HG03571 (cell line): Measurements from ENCODE around the gene MANSC1.
"Not testable (repeated sequence)": the region's sequence is repeated elsewhere in the genome, so short reads cannot be mapped to it uniquely, and the experiment has no call there.

Experiments used
- ATAC-seq: cut with Tn5 transposase; IDR thresholded peaks from one replicate; pipeline ENCODE4 v1.9.1; 2021; ENCODE audit not compliant: unreplicated experiment

The MANSC1 gene

GRCh38 chr12:12327802-12328201, 22.2 kb downstream of the MANSC1 start:
- ATAC-seq: no peak

- no peak for ATAC-seq
Observed at GRCh38 chr12:12326262-12326661, 23.8 kb downstream of the MANSC1 start.

GRCh38 chr12:12323591-12323990, 26.5 kb downstream of the MANSC1 start:
- no peak for ATAC-seq

DNA sequence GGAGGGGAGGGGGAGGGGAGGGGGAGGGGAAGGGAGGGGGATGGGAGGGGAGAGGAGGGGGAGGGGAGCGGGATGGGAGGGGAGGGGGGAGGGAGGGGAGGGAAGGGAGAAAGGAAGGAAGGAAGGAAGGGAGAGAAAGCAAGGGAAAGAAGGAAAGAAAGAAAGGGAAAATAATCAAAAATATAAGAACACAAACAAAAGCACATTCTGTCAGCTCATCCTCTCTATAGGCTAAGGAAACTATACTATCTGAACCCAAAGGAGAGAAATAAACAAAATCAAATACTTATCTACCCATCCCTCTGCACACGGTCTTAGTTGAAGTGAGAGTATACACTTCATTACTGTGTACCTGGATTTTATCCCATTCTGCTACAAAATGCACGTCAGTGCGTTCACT, 26.9 kb downstream of the MANSC1 start:
- no peak for ATAC-seq

GRCh38 chr12:12319451-12320183, 30.4 kb downstream of the MANSC1 start:
- no peak for ATAC-seq

- no peak for ATAC-seq
Observed at GRCh38 chr12:12315838-12316237, 34.2 kb downstream of the MANSC1 start.

- ATAC-seq: not testable (repeated sequence)
Observed at GRCh38 chr12:12310695-12311094, 39.3 kb downstream of the MANSC1 start.

DNA sequence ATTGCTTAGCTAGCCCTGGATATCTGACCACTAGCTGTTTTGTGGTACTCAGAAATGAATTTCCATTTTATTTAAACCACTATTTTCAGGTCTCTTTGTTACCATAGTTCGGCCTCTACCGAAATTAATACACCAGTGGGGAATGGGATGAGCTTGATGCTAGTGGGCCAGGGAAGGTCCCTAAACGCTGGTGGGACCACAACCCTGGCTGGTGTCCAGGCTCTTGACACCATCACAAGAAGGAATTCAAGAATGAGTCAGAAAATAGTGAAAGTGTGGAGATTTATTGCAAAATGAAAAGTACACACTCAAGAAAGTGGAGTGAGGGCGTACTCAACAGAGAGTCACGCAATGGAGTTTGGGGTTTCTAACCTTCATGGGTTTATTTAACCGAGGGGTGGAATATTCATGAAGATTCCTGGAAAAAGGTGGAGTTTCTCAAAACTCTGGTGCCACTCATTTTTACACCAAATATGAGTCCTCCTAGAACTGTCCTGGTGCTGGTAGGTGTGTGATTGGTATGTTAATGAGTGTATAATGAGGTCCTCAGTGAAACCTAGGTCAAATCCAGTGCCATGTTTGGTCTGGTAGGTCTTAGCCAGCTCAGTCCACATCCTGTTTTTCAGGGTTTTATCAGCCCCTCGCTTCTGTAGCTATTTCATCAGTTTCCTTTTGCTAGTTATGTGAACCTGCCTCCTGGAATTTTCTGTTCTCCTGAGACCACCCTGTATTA, 44.3 kb downstream of the MANSC1 start:
- ATAC-seq: no peak

GRCh38 chr12:12302976-12303375, 47.1 kb downstream of the MANSC1 start:
- no peak for ATAC-seq

GRCh38 chr12:12301122-12301521, 48.9 kb downstream of the MANSC1 start:
- ATAC-seq: no peak

- ATAC-seq: no peak
Observed at GRCh38 chr12:12297201-12297830, 52.7 kb downstream of the MANSC1 start.

GRCh38 chr12:12294215-12295005, 55.6 kb downstream of the MANSC1 start:
- ATAC-seq: no peak

DNA sequence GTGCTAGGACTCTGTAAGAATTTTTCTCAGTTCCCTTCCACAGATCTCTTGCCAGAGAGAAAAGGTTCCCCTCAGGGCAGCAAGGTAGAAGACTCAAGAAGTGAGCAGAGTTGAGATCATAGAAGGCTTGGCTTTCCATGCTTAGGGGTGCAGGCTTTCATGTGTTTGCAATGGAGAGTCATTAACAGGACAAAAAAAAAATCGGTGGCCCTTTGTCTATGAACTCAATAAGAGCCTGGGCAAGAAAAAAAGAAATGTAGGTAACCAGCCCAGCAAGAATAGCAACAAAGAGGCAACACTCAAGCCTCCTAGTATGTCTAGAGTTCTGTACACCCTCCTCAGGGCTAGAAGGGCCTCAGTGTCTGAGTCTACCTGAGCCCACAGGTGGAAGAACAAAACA, 59.8 kb downstream of the MANSC1 start:
- no peak for ATAC-seq

DNA sequence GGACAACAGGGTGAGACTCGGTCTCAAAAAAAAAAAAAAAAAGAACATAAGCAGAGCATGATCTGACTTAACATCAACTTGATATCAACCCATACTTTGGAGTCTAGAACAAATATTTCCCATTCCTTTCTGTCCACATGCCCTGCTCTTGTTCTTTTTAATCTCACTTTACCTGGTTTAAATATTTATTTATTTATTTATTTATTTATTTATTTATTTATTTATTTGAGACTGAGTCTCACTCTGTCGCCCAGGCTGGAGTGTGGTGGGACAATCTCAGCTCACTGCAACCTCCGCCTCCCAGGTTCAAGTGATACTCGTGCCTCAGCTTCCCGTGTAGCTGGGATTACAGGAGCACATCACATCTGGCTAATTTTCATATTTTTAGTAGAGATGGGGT, 63.6 kb downstream of the MANSC1 start:
- no peak for ATAC-seq

DNA sequence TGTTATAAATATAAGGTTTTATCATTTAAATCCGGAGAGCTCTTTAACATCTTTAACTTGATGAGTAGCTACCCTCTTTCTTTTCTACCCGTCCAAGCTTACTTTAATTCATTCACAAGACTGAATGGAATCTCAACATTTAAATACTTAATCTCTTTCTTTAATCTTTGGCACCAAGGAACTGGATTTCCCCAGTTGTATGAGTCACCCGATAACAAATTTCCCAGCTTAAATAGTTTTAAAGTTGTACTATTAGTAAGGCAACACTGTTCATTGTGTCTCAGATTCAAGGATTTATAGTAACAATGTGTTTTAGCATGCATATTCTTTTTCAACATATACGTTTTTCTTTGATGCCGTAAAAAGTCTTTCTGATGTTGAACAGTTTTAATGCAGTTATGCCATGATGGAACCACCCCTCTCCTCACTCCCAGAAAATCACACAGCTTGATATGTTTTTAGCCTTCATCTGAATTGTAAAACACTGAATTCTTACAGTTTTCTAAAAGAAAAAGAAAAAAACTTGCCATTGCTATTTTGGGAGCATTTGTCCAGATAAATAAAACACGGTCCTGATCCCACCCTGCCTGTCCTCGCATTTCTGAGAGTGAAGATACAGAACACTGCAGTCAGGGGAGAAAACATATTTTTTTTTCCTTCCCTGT, 67.1 kb downstream of the MANSC1 start:
- no peak for ATAC-seq

DNA sequence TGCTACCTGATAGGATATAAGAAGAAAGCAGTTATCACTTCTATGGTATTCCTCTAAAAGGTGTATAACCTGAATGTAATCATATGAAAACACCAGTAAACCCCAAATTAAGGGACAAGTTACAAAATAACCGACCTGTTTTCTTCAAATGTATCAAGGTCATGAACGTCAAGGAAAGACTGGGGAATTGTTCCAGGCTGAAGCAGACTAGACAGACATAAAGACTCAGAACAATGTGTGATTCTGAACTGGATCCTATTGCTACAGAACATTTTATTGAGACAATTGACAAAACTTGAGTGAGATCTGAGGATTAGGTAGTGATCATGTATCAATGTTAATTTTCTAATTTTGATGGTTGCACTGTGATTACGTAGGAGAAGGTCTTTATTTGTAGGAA, 67.8 kb downstream of the MANSC1 start:
- ATAC-seq: no peak

DNA sequence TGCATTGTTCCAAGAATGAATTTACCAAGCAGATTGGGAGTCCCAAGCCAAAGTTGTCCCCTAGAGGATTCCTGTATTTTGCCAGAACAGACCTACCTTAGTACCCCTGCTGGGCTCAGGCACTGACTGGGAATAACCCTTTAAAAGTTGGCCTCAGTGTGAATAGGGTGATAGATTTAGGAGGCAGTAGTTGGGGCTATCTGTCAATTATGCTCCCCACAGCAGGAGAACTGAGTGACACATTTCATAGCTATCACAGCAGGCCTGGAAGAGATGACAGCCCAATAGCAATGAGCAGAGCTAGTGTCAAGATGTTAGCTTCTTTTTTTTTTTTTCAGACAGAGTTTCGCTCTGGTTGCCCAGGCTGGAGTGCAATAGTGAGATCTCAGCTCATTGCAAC, 68.9 kb downstream of the MANSC1 start:
- no peak for ATAC-seq

DNA sequence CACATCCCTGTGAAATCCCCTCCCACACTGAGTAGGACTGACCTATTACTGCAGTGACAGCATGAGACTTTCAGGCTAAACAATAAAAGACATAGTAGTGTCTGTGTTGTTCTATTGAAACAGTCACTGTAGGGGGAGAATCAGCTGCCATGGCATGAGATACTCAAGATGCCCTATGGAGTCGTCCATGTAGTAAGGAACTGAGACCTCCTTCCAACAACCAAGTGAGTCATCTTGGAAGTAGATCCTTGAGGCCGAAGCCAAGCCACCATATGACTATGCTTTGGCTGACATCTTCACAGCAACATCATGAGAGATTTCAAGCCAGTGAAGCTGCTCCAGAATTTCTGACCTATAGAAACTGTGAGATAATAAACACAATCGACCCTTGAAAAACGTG, 71.1 kb downstream of the MANSC1 start:
- no peak for ATAC-seq
